Brain microvascular endothelial cell (primary cell): ENCODE results near the gene KIAA2012.

Source experiments
- DNase-seq: peaks from one replicate; pipeline ENCODE4 v3.0.0-alpha.2; 2020
- H3K27ac ChIP-seq: fragments of 250-450 bp; sonication (Bioruptor Pico); 2 replicates; pipeline ENCODE4 v1.5.1; 2020; ENCODE audit warnings: mild to moderate bottlenecking, moderate library complexity
- H3K27me3 ChIP-seq: fragments of 250-450 bp; sonication (Bioruptor Pico); replicated peaks from 2 replicates; pipeline ENCODE4 v1.5.1; 2020; ENCODE audit warnings: mild to moderate bottlenecking
- H3K36me3 ChIP-seq: fragments of 250-450 bp; sonication (Bioruptor Pico); replicated peaks from 2 replicates; pipeline ENCODE4 v1.5.1; 2020; ENCODE audit warnings: mild to moderate bottlenecking
- H3K4me3 ChIP-seq: 2 replicates; pipeline ENCODE4 v1.5.1; 2011; ENCODE audit warnings: low read depth, mild to moderate bottlenecking, control low read depth, low read length, moderate library complexity
- CTCF ChIP-seq: IDR thresholded peaks from 2 replicates; pipeline ENCODE4 v1.5.1; 2011; ENCODE audit warnings: low read depth, mild to moderate bottlenecking, moderate library complexity, low read length, control low read depth, inconsistent platforms; ENCODE audit errors: missing control alignments
- in situ Hi-C: cut with HindIII; loops from 2 replicates; pipeline ENCODE4 v1.10.0; 2017; ENCODE audit warnings: low sequenced_read_pairs, low pct_ligation_motif_present

Gene KIAA2012

DNA sequence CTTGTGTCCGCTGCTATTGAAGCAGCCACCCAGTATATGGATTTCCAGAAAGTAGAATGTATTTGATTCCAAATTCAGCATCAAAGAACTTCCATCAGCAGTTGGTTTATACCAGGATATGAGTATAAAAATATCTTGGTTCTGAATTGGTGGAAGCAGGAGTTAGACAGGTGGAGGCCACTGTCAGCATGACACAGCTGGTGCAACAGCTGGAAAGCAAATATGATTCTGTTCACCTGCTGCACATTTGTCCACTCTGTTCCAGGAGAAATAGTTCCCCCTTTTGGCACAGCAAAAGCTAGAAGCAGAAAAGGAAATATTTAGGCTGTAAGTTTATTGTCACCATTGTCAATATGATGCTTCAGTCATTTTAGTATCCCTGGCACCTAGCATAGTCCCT is 41.2 kb downstream of the KIAA2012 start:
- Histone ChIP-seq H3K4me3 (no peak overlapping the region), H3K27ac (no peak overlapping the region), H3K36me3 (no peaks in the 10 kb centered on the region), H3K27me3 (no peaks in the 10 kb centered on the region)
- in situ Hi-C loops, result no loop called here
- DNase-seq, result no peak
- no peak for TF ChIP-seq CTCF

DNA sequence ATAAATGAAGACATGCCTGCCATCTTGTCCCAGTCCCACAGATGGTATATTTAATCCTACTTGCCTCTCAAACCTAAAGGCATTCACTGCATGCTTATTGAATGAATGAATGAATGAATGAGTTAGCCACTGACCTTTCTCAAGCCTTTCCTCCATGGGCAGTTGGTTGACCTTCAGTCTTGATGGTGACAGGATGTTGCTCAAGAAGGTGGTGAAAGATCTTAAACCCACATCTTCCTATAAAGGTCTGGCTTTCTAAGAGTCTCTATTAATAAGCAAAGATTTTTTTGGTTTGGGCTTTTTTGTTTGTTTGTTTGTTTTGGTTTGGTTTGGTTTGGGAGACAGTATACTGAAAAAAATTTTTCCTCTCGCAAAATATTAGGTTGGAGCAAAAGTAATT is 41.7 kb downstream of the KIAA2012 start:
- Histone ChIP-seq H3K27me3 (no peaks in the 10 kb centered on the region), H3K36me3 (no peaks in the 10 kb centered on the region), H3K4me3 (no peak overlapping the region), H3K27ac (no peak overlapping the region)
- in situ Hi-C loops, result no loop called here
- no peak for DNase-seq
- no peak for TF ChIP-seq CTCF

GRCh38 chr2:202115479-202115971 is 42.5 kb downstream of the KIAA2012 start:
- no peaks in the 10 kb centered on the region for H3K36me3 ChIP-seq
- in situ Hi-C loops, result no loop called here
- no peak overlapping the region for H3K4me3 ChIP-seq
- no peak overlapping the region for H3K27ac ChIP-seq
- H3K27me3 ChIP-seq, result no peaks in the 10 kb centered on the region
- TF ChIP-seq CTCF, result no peak
- no peak for DNase-seq

DNA sequence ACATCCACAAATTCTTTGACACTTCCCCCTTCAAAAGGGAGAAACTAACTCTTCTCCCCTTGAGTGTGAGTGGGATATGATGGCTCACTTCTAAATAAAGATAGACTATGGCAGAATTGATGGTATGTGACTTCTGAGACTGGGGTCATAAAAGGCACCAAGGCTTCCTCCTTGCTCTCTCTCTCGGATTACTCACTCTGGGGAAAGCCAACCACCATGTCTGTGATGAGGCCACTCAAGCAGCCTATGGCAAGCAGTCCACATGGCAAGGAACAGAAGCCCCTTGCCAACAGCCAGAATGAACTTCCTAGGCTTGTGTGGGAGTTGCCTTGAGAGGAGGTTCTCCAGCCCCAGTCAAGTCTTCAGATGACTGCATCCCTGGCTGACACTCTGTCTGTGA is 43.6 kb downstream of the KIAA2012 start:
- no peaks in the 10 kb centered on the region for H3K27me3 ChIP-seq
- no peak for DNase-seq
- in situ Hi-C loops, result no loop called here
- no peaks in the 10 kb centered on the region for H3K36me3 ChIP-seq
- no peak for TF ChIP-seq CTCF
- H3K27ac ChIP-seq, result no peak overlapping the region
- no peak overlapping the region for H3K4me3 ChIP-seq

- no peak for TF ChIP-seq CTCF
- H3K4me3 ChIP-seq, result no peak overlapping the region
- DNase-seq, result no peak
- H3K27ac ChIP-seq, result no peak overlapping the region
- H3K27me3 ChIP-seq, result no peaks in the 10 kb centered on the region
- H3K36me3 ChIP-seq, result no peaks in the 10 kb centered on the region
- in situ Hi-C loops, result no loop called here
Observed at GRCh38 chr2:202118168-202118567, 45.1 kb downstream of the KIAA2012 start.

DNA sequence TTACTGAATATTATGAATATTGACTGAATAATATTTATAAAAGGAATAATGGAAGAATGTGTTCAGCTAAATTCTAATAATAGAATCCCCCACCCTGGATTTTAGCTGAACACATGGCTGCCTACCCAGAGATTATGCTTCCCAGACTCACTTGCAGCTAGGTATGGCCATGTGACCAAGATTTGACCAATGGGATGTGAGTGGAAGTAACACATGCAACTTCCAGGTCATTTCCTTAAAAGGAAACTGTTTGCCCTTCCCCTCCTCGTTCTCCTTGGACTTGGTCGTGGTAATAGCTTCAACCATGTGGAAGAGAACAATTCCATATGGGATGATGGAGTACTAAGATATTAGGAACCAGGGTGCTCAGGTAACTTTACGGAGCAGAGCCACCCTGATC is 47.8 kb downstream of the KIAA2012 start:
- in situ Hi-C loops, result no loop called here
- no peaks in the 10 kb centered on the region for H3K27me3 ChIP-seq
- H3K4me3 ChIP-seq, result no peak overlapping the region

More for the DNA sequence above, 47.8 kb downstream of the KIAA2012 start:
- TF ChIP-seq CTCF, result no peak
- H3K27ac ChIP-seq, result no peak overlapping the region
- no peak for DNase-seq
- no peaks in the 10 kb centered on the region for H3K36me3 ChIP-seq
